ENCODE measurements around the gene C10orf105. TPM values are rescaled to one million over a fixed set of nuclear protein-coding genes. Genes with fewer than 3 reads are reported as not detected.

C10orf105 gene
- total RNA-seq, 2 donors from 2014 or later, result 0.13 to 0.33 TPM

- DNase-seq, result no peak
- H3K27ac Mint-ChIP-seq, result no peak overlapping the region
- no peaks in the 10 kb centered on the region for H3K36me3 Mint-ChIP-seq (ENCODE audit: low read depth)
- Histone ChIP-seq H3K36me3 (ENCODE audit: control insufficient read depth, insufficient read depth, low read length) (no peaks in the 10 kb centered on the region), H3K9me3 (ENCODE audit: control insufficient read depth, low read length) (no peaks in the 10 kb centered on the region), H3K4me1 (ENCODE audit: control insufficient read depth, insufficient read depth, low read length) (no peaks in the 10 kb centered on the region), H3K27me3 (ENCODE audit: control insufficient read depth, insufficient read depth, low read length, poor library complexity, severe bottlenecking) (no peaks in the 10 kb centered on the region), H3K4me3 (ENCODE audit: low read length) (no peak overlapping the region), H3K9ac (ENCODE audit: extremely low read depth, low read length, poor library complexity, severe bottlenecking) (no peak overlapping the region), H3K27ac (ENCODE audit: low read depth, low read length) (no peak overlapping the region)
- no peaks in the 10 kb centered on the region for H3K9me3 Mint-ChIP-seq
- no peaks in the 10 kb centered on the region for H3K27me3 Mint-ChIP-seq (ENCODE audit: insufficient read depth)
- no peak overlapping the region for H3K4me3 Mint-ChIP-seq
- no peak for TF ChIP-seq CTCF (conservative IDR thresholded peaks at IDR 0.05)
- WGBS, 2 experiments (ENCODE audit: insufficient coverage in 1 of 2, insufficient read length in 1 of 2), result 94 to 96% methylated on average over 5 to 9 of the region's 9 CpGs
- H3K4me1 Mint-ChIP-seq, result no peaks in the 10 kb centered on the region
Observed at GRCh38 chr10:71679425-71679824, 40.2 kb downstream of the C10orf105 start.

- Histone ChIP-seq H3K4me3 (ENCODE audit: low read length) (no peak overlapping the region), H3K27ac (ENCODE audit: low read depth, low read length) (no peak overlapping the region), H3K4me1 (ENCODE audit: control insufficient read depth, insufficient read depth, low read length) (no peaks in the 10 kb centered on the region), H3K9me3 (ENCODE audit: control insufficient read depth, low read length) (no peaks in the 10 kb centered on the region), H3K9ac (ENCODE audit: extremely low read depth, low read length, poor library complexity, severe bottlenecking) (no peak overlapping the region), H3K36me3 (ENCODE audit: control insufficient read depth, insufficient read depth, low read length) (no peaks in the 10 kb centered on the region), H3K27me3 (ENCODE audit: control insufficient read depth, insufficient read depth, low read length, poor library complexity, severe bottlenecking) (no peaks in the 10 kb centered on the region)
- Mint-ChIP-seq H3K4me3 (no peak overlapping the region), H3K4me1 (no peaks in the 10 kb centered on the region), H3K36me3 (ENCODE audit: low read depth) (no peaks in the 10 kb centered on the region), H3K27me3 (ENCODE audit: insufficient read depth) (no peaks in the 10 kb centered on the region), H3K27ac (no peak overlapping the region), H3K9me3 (no peaks in the 10 kb centered on the region)
- no peak for TF ChIP-seq CTCF (conservative IDR thresholded peaks at IDR 0.05)
- 91 to 93% methylated on average over 8 to 10 of the region's 10 CpGs for WGBS, 2 experiments (ENCODE audit: insufficient coverage in 1 of 2, insufficient read length in 1 of 2)
- DNase-seq, result no peak
Observed at GRCh38 chr10:71678057-71678805, 41.3 kb downstream of the C10orf105 start.

GRCh38 chr10:71677261-71677660, 42.3 kb downstream of the C10orf105 start:
- Histone ChIP-seq H3K36me3 (ENCODE audit: control insufficient read depth, insufficient read depth, low read length) (no peaks in the 10 kb centered on the region), H3K27me3 (ENCODE audit: control insufficient read depth, insufficient read depth, low read length, poor library complexity, severe bottlenecking) (no peaks in the 10 kb centered on the region), H3K27ac (ENCODE audit: low read depth, low read length) (no peak overlapping the region), H3K4me1 (ENCODE audit: control insufficient read depth, insufficient read depth, low read length) (no peaks in the 10 kb centered on the region), H3K4me3 (ENCODE audit: low read length) (no peak overlapping the region), H3K9me3 (ENCODE audit: control insufficient read depth, low read length) (no peaks in the 10 kb centered on the region), H3K9ac (ENCODE audit: extremely low read depth, low read length, poor library complexity, severe bottlenecking) (no peak overlapping the region)
- 90 to 98% methylated on average over 15 to 17 of the region's 17 CpGs for WGBS, 2 experiments (ENCODE audit: insufficient coverage in 1 of 2, insufficient read length in 1 of 2)
- H3K9me3 Mint-ChIP-seq, result no peaks in the 10 kb centered on the region
- no peak for DNase-seq
- H3K27me3 Mint-ChIP-seq (ENCODE audit: insufficient read depth), result no peaks in the 10 kb centered on the region
- no peak overlapping the region for H3K27ac Mint-ChIP-seq
- H3K4me1 Mint-ChIP-seq, result no peaks in the 10 kb centered on the region
- TF ChIP-seq CTCF (conservative IDR thresholded peaks at IDR 0.05), result no peak
- no peaks in the 10 kb centered on the region for H3K36me3 Mint-ChIP-seq (ENCODE audit: low read depth)
- H3K4me3 Mint-ChIP-seq, result no peak overlapping the region
